Central memory CD4-positive, alpha-beta T cell (primary cell): ENCODE results near the gene MIGA2.
"Not testable (repeated sequence)": the region's sequence is repeated elsewhere in the genome, so short reads cannot be mapped to it uniquely, and the experiment has no call there.

Experiments used
- DNase-seq: peaks from one replicate; pipeline ENCODE4 v3.0.0; 2022

MIGA2 gene

GRCh38 chr9:129011170-129011569 is 25.3 kb upstream of the MIGA2 start:
- no peak for DNase-seq

GRCh38 chr9:129011761-129012181 is 24.7 kb upstream of the MIGA2 start:
- DNase-seq, result no peak

- no peak for DNase-seq
These were observed 24.1 kb upstream of the MIGA2 start for GRCh38 chr9:129012343-129012742.

- DNase-seq, result no peak
These were observed 23.5 kb upstream of the MIGA2 start for GRCh38 chr9:129012893-129013448.

- no peak for DNase-seq
These were observed 22.8 kb upstream of the MIGA2 start for GRCh38 chr9:129013674-129014073.

- DNase-seq, result no peak
These were observed 22.3 kb upstream of the MIGA2 start for GRCh38 chr9:129014124-129014523.

- DNase-seq, result no peak
These were observed 21.8 kb upstream of the MIGA2 start for GRCh38 chr9:129014608-129015007.

- no peak for DNase-seq
These were observed 15.3 kb upstream of the MIGA2 start for GRCh38 chr9:129021091-129021490.

- DNase-seq, result no peak
These were observed 14.4 kb upstream of the MIGA2 start for GRCh38 chr9:129022037-129022436.

- no peak for DNase-seq
These were observed 13.2 kb upstream of the MIGA2 start for GRCh38 chr9:129023036-129023907.

GRCh38 chr9:129023908-129024233 is 12.6 kb upstream of the MIGA2 start:
- DNase-seq, result no peak

- no peak for DNase-seq
These were observed 9.8 kb upstream of the MIGA2 start for GRCh38 chr9:129026442-129027223.

GRCh38 chr9:129027224-129027684 is 9.2 kb upstream of the MIGA2 start:
- no peak for DNase-seq

- no peak for DNase-seq
These were observed 8.7 kb upstream of the MIGA2 start for GRCh38 chr9:129027685-129028191.

GRCh38 chr9:129028192-129028966 is 8.0 kb upstream of the MIGA2 start, which contains the start of gene SH3GLB2:
SH3GLB2 (minus strand) TSS chr9:129028331; CDS start chr9:129028154, 177 bp downstream.
- peak; percentile 82 for DNase-seq

- no peak for DNase-seq
These were observed 6.2 kb upstream of the MIGA2 start for GRCh38 chr9:129030191-129030590.

GRCh38 chr9:129031514-129031913 is 4.9 kb upstream of the MIGA2 start:
- DNase-seq, result no peak

GRCh38 chr9:129032541-129033159 is 3.8 kb upstream of the MIGA2 start:
- no peak for DNase-seq

GRCh38 chr9:129033216-129033615 is 3.2 kb upstream of the MIGA2 start:
- DNase-seq, result no peak

GRCh38 chr9:129035838-129036237 is 588 bp upstream of the MIGA2 start:
- not testable (repeated sequence) for DNase-seq

GRCh38 chr9:129036923-129037766 is 719 bp downstream of the MIGA2 start:
- no peak for DNase-seq
